ENCODE data around the gene KIF1A. TPM values are rescaled to one million over a fixed set of nuclear protein-coding genes. Genes with fewer than 3 reads are reported as not detected.

Gene KIF1A
- polyA plus RNA-seq, 1 donor from 2014 or later = 63.4 TPM

DNA sequence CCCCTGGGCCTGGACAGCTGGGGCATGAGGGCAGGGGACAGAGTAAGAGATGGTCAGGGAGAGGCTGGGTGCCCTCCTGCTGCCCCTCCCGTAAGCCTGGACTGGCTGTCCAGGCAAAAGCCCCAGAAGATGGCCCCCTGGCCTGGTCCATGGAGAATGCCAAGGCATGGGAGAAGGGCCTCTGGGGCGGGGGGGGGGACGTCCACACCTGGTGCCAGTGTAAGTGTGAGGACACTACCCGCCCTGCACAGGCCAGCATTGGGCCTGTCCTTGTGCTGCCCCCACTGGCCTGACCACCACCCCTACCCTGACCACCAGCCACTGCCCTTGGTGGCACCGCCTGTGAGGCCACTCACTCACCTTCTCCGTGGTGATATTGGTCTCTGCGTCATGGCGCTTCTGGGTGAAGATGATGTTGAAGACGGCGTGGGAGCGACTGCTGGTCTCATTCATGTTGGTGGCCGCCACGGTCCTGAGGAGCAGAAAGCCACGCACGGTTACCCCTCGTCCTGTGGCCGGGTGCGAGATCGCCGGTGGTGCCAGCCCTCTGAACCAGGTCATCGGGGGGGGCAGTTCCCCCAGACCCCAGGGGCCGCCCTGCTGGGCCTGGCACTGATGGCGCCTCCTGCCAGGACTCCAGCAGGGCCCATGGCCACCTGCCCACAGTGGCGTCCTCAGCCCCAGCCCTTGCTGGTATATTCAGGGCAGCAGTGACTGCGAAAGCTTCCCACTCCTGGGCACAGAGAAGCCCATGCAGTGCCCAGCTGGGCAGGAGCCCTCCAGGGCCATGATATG, 35.2 kb downstream of the KIF1A start:
- Histone ChIP-seq H3K9me3 (ENCODE audit: low read length) (no peaks in the 10 kb centered on the region), H3K9ac (ENCODE audit: low read length) (no peak overlapping the region), H3K27ac (ENCODE audit: low read length) (no peak overlapping the region), H3K4me2 (ENCODE audit: low read length) (no peak overlapping the region), H2AFZ (ENCODE audit: low read depth, low read length) (no peak overlapping the region), H3K4me3 (ENCODE audit: low read length) (no peak overlapping the region), H4K20me1 (ENCODE audit: insufficient read depth) (peaks cover 2% of the 10 kb centered on the region), H3K36me3 (ENCODE audit: insufficient read depth, low read length) (no peaks in the 10 kb centered on the region), H3K9me2 (ENCODE audit: insufficient read depth, low read length) (no peaks in the 10 kb centered on the region), H3K79me2 (replicated peaks; ENCODE audit: insufficient read depth, low read length) (no peaks in the 10 kb centered on the region), H3F3A (ENCODE audit: insufficient read depth, low read length, poor library complexity, severe bottlenecking) (no peaks in the 10 kb centered on the region), H3K27me3 (ENCODE audit: insufficient read depth, low read depth, low read length) (no peaks in the 10 kb centered on the region)
- no peak for TF ChIP-seq SMC3 (conservative IDR thresholded peaks at IDR 0.05; ENCODE audit: poor library complexity)
- TF ChIP-seq RAD21 (conservative IDR thresholded peaks at IDR 0.05) = no peak
- no peak for TF ChIP-seq EZH2 (IDR thresholded peaks at IDR 0.05; ENCODE audit: borderline replicate concordance, insufficient read depth, low read length, poor library complexity, severe bottlenecking)
- no peak for TF ChIP-seq REST (IDR thresholded peaks at IDR 0.05; ENCODE audit: borderline replicate concordance)
- no peak for TF ChIP-seq CTCF (IDR thresholded peaks at IDR 0.05; ENCODE audit: poor library complexity, severe bottlenecking)
- no peak for TF ChIP-seq POLR2AphosphoS5 (IDR thresholded peaks at IDR 0.05)
- no peak for TF ChIP-seq TAF1 (IDR thresholded peaks at IDR 0.05; ENCODE audit: low read depth)
- TF ChIP-seq MXI1 (conservative IDR thresholded peaks at IDR 0.05; ENCODE audit: poor library complexity, severe bottlenecking) = no peak
- TF ChIP-seq EP300 (conservative IDR thresholded peaks at IDR 0.05; ENCODE audit: poor library complexity, severe bottlenecking) = no peak

GRCh38 chr2:240783819-240784621, 36.0 kb downstream of the KIF1A start:
- Histone ChIP-seq H3K27ac (ENCODE audit: low read length) (no peak overlapping the region), H3K36me3 (ENCODE audit: insufficient read depth, low read length) (no peaks in the 10 kb centered on the region), H3K4me2 (ENCODE audit: low read length) (no peak overlapping the region), H2AFZ (ENCODE audit: low read depth, low read length) (no peak overlapping the region), H3K9me3 (ENCODE audit: low read length) (no peaks in the 10 kb centered on the region), H3F3A (ENCODE audit: insufficient read depth, low read length, poor library complexity, severe bottlenecking) (no peaks in the 10 kb centered on the region), H4K20me1 (ENCODE audit: insufficient read depth) (no peaks in the 10 kb centered on the region), H3K27me3 (ENCODE audit: insufficient read depth, low read depth, low read length) (no peaks in the 10 kb centered on the region), H3K9me2 (ENCODE audit: insufficient read depth, low read length) (no peaks in the 10 kb centered on the region), H3K79me2 (replicated peaks; ENCODE audit: insufficient read depth, low read length) (no peaks in the 10 kb centered on the region), H3K9ac (ENCODE audit: low read length) (no peak overlapping the region), H3K4me3 (ENCODE audit: low read length) (no peak overlapping the region)
- TF ChIP-seq MXI1 (conservative IDR thresholded peaks at IDR 0.05; ENCODE audit: poor library complexity, severe bottlenecking) (no peak), CTCF (IDR thresholded peaks at IDR 0.05; ENCODE audit: poor library complexity, severe bottlenecking) (no peak), EP300 (conservative IDR thresholded peaks at IDR 0.05; ENCODE audit: poor library complexity, severe bottlenecking) (no peak), EZH2 (IDR thresholded peaks at IDR 0.05; ENCODE audit: borderline replicate concordance, insufficient read depth, low read length, poor library complexity, severe bottlenecking) (no peak), REST (IDR thresholded peaks at IDR 0.05; ENCODE audit: borderline replicate concordance) (no peak), RAD21 (conservative IDR thresholded peaks at IDR 0.05) (no peak), SMC3 (conservative IDR thresholded peaks at IDR 0.05; ENCODE audit: poor library complexity) (no peak), POLR2AphosphoS5 (IDR thresholded peaks at IDR 0.05) (no peak), TAF1 (IDR thresholded peaks at IDR 0.05; ENCODE audit: low read depth) (no peak)
